Suprapubic skin (tissue), 4 donors: ENCODE measurements around the gene RGL2. TPM values are rescaled to one million over a fixed set of nuclear protein-coding genes. Genes with fewer than 3 reads are reported as not detected.
A peak's percentile ranks its signal among the peaks of the same experiment; 100 is the strongest.

Experiments
- DNase-seq, 2 donors: peaks; one replicate each; pipeline ENCODE4 v3.0.0-alpha.2; 2019; ENCODE audit warnings: low spot score in 2 of 2
- H3K27ac ChIP-seq: fragments of 200-600 bp; sonication (generic); one replicate; pipeline ENCODE4 v1.5.1; 2019
- H3K27me3 ChIP-seq: fragments of 200-600 bp; sonication (generic); one replicate; pipeline ENCODE4 v1.5.1; 2019
- H3K36me3 ChIP-seq: fragments of 200-600 bp; sonication (generic); one replicate; pipeline ENCODE4 v1.5.1; 2019
- H3K4me1 ChIP-seq: fragments of 200-600 bp; sonication (generic); one replicate; pipeline ENCODE4 v1.5.1; 2019
- H3K4me3 ChIP-seq: fragments of 200-600 bp; sonication (generic); one replicate; pipeline ENCODE4 v1.5.1; 2019; ENCODE audit warnings: mild to moderate bottlenecking
- H3K9me3 ChIP-seq: fragments of 200-600 bp; sonication (generic); one replicate; pipeline ENCODE4 v1.5.1; 2019
- EP300 ChIP-seq: sonication (generic); formaldehyde crosslinking; IDR thresholded peaks from one replicate; pipeline ENCODE4 v1.6.1; 2017; ENCODE audit warnings: antibody characterized with exemption
- POLR2A ChIP-seq, 2 donors: fragments of 450-650 bp; IDR thresholded peaks; one replicate each; pipeline ENCODE4 v1.6.1; 2017; ENCODE audit warnings: antibody characterized with exemption in 2 of 2, mild to moderate bottlenecking in 2 of 2, moderate library complexity in 2 of 2
- POLR2AphosphoS5 ChIP-seq, 3 donors: sonication (generic); formaldehyde crosslinking; IDR thresholded peaks; one replicate each; pipeline ENCODE4 v1.6.1; 2017; ENCODE audit warnings: antibody characterized with exemption in 3 of 3
- WGBS: methylation state at CpG from one replicate; pipeline ENCODE4 v1.1.5; 2018; 5-methylcytosine and 5-hydroxymethylcytosine counted together
- total RNA-seq, 4 donors: library from RNA; depleted of rRNA; stranded (reverse); fragments of >200 nt; gene quantifications; one replicate each; pipeline ENCODE4 v1.1.0, GENCODE V29; 2016
- TF ChIP-seq, protein P1 (sequence below), 2 donors: fragments of 200-600 bp in 1 of 2; fragments of 450-650 bp in 1 of 2; sonication (generic) in 1 of 2; IDR thresholded peaks; one replicate each; pipeline ENCODE4 v1.5.1; 2016 to 2019; ENCODE audit warnings: antibody characterized with exemption in 2 of 2, mild to moderate bottlenecking in 1 of 2, moderate library complexity in 1 of 2

The RGL2 gene
- total RNA-seq, 4 donors from 2014 or later = 80.8 to 118 (median 96.6) TPM

DNA sequence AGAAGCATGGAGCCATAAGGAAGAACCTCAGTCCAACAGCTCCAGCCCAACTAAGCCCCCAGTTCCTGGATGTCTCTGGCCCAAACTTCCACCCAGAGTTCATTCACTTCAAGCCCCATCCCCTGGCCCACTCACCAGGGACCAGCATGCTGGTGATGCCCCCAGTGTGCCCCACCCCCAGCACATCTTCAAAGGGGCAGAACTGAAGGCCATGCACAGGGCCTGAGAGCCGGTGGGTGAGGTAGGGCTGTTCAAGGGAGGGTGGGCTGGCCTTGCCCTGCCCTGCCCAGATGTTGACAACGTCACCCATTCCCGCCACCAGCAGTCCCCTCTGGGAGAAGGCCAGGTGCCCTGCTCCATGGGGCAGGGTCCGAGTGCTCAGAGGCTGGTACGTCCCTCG is 18.2 kb downstream of the RGL2 start:
- 100% methylated on average over 5 of the region's 6 CpGs for WGBS
- no peak overlapping the region for H3K4me3 ChIP-seq
- DNase-seq = no peak
- H3K4me1 ChIP-seq = peaks cover 29% of the 10 kb centered on the region
- H3K27ac ChIP-seq = no peak overlapping the region
- no peak for TF ChIP-seq EP300
- no peak for TF ChIP-seq POLR2AphosphoS5 (IDR thresholded peaks at IDR 0.05)
- TF ChIP-seq, protein P1, sequence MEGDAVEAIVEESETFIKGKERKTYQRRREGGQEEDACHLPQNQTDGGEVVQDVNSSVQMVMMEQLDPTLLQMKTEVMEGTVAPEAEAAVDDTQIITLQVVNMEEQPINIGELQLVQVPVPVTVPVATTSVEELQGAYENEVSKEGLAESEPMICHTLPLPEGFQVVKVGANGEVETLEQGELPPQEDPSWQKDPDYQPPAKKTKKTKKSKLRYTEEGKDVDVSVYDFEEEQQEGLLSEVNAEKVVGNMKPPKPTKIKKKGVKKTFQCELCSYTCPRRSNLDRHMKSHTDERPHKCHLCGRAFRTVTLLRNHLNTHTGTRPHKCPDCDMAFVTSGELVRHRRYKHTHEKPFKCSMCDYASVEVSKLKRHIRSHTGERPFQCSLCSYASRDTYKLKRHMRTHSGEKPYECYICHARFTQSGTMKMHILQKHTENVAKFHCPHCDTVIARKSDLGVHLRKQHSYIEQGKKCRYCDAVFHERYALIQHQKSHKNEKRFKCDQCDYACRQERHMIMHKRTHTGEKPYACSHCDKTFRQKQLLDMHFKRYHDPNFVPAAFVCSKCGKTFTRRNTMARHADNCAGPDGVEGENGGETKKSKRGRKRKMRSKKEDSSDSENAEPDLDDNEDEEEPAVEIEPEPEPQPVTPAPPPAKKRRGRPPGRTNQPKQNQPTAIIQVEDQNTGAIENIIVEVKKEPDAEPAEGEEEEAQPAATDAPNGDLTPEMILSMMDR (IDR thresholded peaks at IDR 0.05) = no peak
- no peak for TF ChIP-seq POLR2A (IDR thresholded peaks at IDR 0.05)
- H3K27me3 ChIP-seq = no peaks in the 10 kb centered on the region
- no peaks in the 10 kb centered on the region for H3K9me3 ChIP-seq
- H3K36me3 ChIP-seq = peaks cover 62% of the 10 kb centered on the region

DNA sequence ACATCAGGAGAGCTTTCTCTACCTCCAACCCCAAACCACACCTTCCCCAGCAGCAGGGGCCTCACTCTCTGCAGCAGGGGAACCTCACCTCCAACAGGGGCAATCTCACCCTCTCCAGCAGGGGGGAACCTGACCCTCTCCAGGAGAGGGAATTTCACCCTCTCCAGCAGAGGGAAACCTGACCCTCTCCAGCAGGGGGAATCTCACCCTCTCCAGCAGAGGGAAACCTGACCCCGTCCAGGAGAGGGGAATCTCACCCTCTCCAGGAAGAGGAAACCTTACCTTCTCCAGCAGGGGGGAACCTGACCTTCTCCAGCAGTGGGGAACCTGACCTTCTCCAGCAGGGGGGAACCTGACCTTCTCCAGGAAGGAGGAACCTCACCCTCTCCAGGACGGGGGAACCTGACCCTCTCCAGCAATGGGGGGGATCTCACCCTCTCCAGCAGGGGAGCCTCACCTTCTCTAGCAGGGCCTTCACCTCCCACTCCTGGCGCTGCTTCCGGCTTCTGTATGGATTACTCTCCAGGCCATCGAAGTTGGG is 18.7 kb downstream of the RGL2 start:
- Histone ChIP-seq H3K36me3 (peaks cover 62% of the 10 kb centered on the region), H3K9me3 (no peaks in the 10 kb centered on the region), H3K27me3 (no peaks in the 10 kb centered on the region), H3K27ac (no peak overlapping the region), H3K4me3 (no peak overlapping the region), H3K4me1 (peaks cover 34% of the 10 kb centered on the region)
- TF ChIP-seq, protein P1 (IDR thresholded peaks at IDR 0.05) = peak; percentile 40 to 49
- no peak for TF ChIP-seq POLR2A (IDR thresholded peaks at IDR 0.05)
- TF ChIP-seq POLR2AphosphoS5 (IDR thresholded peaks at IDR 0.05) = no peak
- no peak for TF ChIP-seq EP300
- WGBS = 58% methylated on average over 3 of the region's 5 CpGs
- peak in 1 of 2 donors; percentile 65 for DNase-seq

DNA sequence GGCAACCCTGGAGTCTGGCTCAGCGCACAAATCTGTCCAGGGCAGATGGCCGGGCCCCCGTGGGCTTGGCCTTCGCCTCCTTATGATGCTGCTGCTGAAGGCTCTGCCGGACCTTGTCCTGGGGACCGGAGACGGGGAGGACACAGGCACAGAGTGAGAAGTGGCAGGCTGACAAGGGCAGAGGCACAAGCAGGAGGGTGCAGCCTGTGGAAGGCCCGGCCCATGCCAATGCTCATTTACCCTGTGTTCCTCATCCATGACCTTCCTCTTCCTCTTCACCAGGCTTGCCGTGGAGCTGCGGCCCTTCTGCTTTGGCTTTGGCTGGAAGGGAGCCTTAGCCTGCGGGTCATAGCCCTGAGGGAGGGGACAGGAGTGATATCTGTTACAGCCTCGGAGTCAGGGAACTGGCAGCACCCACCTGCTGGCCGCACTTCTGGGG is 19.5 kb downstream of the RGL2 start:
- TF ChIP-seq, protein P1 (IDR thresholded peaks at IDR 0.05) = no peak
- TF ChIP-seq POLR2AphosphoS5 (IDR thresholded peaks at IDR 0.05) = no peak
- TF ChIP-seq EP300 = no peak
- TF ChIP-seq POLR2A (IDR thresholded peaks at IDR 0.05) = no peak
- peaks cover 62% of the 10 kb centered on the region for H3K36me3 ChIP-seq
- WGBS = 71% methylated on average over 13 of the region's 13 CpGs
- H3K9me3 ChIP-seq = no peaks in the 10 kb centered on the region
- DNase-seq = no peak
- H3K27me3 ChIP-seq = no peaks in the 10 kb centered on the region
- no peak overlapping the region for H3K4me3 ChIP-seq
- H3K4me1 ChIP-seq = peaks cover 42% of the 10 kb centered on the region
- no peak overlapping the region for H3K27ac ChIP-seq

DNA sequence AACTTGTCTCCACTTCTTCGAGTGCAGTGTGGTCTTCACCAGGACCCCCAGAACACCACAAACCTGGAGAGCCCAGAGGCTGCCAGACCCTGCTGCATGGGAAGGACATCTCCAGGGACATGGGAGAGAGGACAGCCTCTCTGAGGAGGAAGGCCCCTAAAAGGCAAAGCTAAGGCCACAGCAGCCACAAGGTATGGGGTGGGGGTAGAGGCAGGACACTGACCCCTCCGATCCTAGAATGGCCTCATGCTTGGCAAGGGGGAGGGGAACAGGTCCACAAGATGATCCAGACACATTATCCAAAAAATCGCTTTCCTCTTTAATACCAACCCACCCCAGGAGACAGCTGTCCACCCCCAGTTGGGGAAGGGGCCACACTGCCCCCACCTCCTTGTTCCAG is 19.9 kb downstream of the RGL2 start:
- Histone ChIP-seq H3K27me3 (no peaks in the 10 kb centered on the region), H3K4me3 (no peak overlapping the region), H3K27ac (no peak overlapping the region), H3K4me1 (peaks cover 46% of the 10 kb centered on the region), H3K36me3 (peaks cover 64% of the 10 kb centered on the region), H3K9me3 (no peaks in the 10 kb centered on the region)
- 65% methylated on average over 3 of the region's 3 CpGs for WGBS
- TF ChIP-seq EP300 (no peak), POLR2A (IDR thresholded peaks at IDR 0.05) (no peak), POLR2AphosphoS5 (IDR thresholded peaks at IDR 0.05) (no peak)
- TF ChIP-seq, protein P1 (IDR thresholded peaks at IDR 0.05) = no peak
- no peak for DNase-seq

DNA sequence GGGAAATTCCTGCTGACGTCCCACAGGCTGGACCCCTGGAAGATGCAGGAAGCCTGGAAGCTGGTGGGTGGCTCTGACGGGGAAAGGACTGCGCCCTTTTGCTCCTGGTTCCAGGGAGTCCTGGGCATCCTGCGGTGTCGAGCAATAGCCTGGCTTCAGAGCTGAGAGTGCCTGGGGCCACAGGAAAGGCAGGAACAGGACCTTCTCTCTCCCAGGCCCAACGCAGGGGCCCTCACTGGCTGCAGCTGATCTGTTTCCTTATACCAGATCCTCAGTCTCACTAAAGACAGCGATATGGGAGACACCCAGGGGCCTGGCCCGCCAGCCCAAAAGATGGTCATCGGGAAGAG is 20.4 kb downstream of the RGL2 start:
- Histone ChIP-seq H3K27me3 (no peaks in the 10 kb centered on the region), H3K27ac (peak overlapping the region; percentile 92), H3K36me3 (peaks cover 62% of the 10 kb centered on the region), H3K4me1 (peaks cover 51% of the 10 kb centered on the region), H3K4me3 (peak overlapping the region; percentile 83), H3K9me3 (no peaks in the 10 kb centered on the region)
- WGBS = 84% methylated on average over 9 of the region's 9 CpGs
- no peak for TF ChIP-seq POLR2A (IDR thresholded peaks at IDR 0.05)
- no peak for TF ChIP-seq POLR2AphosphoS5 (IDR thresholded peaks at IDR 0.05)
- TF ChIP-seq EP300 = no peak
- TF ChIP-seq, protein P1 (IDR thresholded peaks at IDR 0.05) = no peak
- no peak for DNase-seq
